Natural killer cell (primary cell): Measurements from ENCODE around the gene KLF5. TPM values are rescaled to one million over a fixed set of nuclear protein-coding genes. Genes with fewer than 3 reads are reported as not detected.

Experiments
- ATAC-seq, 3 donors: fragments of 150-1000 bp in 2 of 3; fragments of 200-7000 bp in 1 of 3; cut with Tn5 transposase; 1 replicate in 1 of 3; 2 replicates in 2 of 3; pipeline ENCODE4 v1.10.0; 2021; ENCODE audit warnings: mild to moderate bottlenecking in 2 of 3, moderate library complexity in 2 of 3
- DNase-seq, 2 donors: peaks; one replicate each; pipeline versions ENCODE4 v3.0.0 to v3.0.0-alpha.2; 2013 to 2021; ENCODE audit warnings: mixed read lengths in 1 of 2
- H3K27ac ChIP-seq: one replicate; pipeline ENCODE4 v1.5.1; 2013; ENCODE audit warnings: mild to moderate bottlenecking, low read length
- H3K27me3 ChIP-seq: one replicate; pipeline ENCODE4 v1.6.1; 2013; ENCODE audit warnings: low read length; ENCODE audit not compliant: control insufficient read depth, insufficient read depth
- H3K36me3 ChIP-seq: one replicate; pipeline ENCODE4 v1.6.1; 2013; ENCODE audit warnings: low read length; ENCODE audit not compliant: control insufficient read depth, insufficient read depth
- H3K4me1 ChIP-seq: one replicate; pipeline ENCODE4 v1.6.1; 2013; ENCODE audit warnings: low read length; ENCODE audit not compliant: control insufficient read depth, insufficient read depth
- H3K4me3 ChIP-seq: one replicate; pipeline ENCODE4 v1.5.1; 2013; ENCODE audit warnings: low read length
- H3K9me3 ChIP-seq: one replicate; pipeline ENCODE4 v1.6.1; 2013; ENCODE audit warnings: low read length; ENCODE audit not compliant: control insufficient read depth, insufficient read depth
- H3K27ac Mint-ChIP-seq, 2 donors: one replicate each; pipeline ENCODE4 v1.8.0; 2022; ENCODE audit warnings: mild to moderate bottlenecking in 2 of 2, mixed read lengths in 2 of 2, moderate library complexity in 1 of 2
- H3K27me3 Mint-ChIP-seq, 2 donors: one replicate each; pipeline ENCODE4 v1.8.0; 2022; ENCODE audit warnings: low read depth in 2 of 2, mixed read lengths in 2 of 2
- H3K36me3 Mint-ChIP-seq: one replicate; pipeline ENCODE4 v1.8.0; 2022; ENCODE audit warnings: mixed read lengths
- H3K4me1 Mint-ChIP-seq, 2 donors: one replicate each; pipeline ENCODE4 v1.8.0; 2022; ENCODE audit warnings: mixed read lengths in 2 of 2
- H3K4me3 Mint-ChIP-seq: one replicate; pipeline ENCODE4 v1.8.0; 2022; ENCODE audit warnings: mild to moderate bottlenecking, moderate library complexity, mixed read lengths
- H3K9me3 Mint-ChIP-seq, 2 donors: one replicate each; pipeline ENCODE4 v1.8.0; 2022; ENCODE audit warnings: mixed read lengths in 2 of 2
- CTCF ChIP-seq: fragments of 200-600 bp; IDR thresholded peaks from one replicate; pipeline ENCODE4 v1.8.0; 2022; ENCODE audit warnings: antibody characterized with exemption
- WGBS: methylation state at CpG from one replicate; pipeline ENCODE4 v1.1.7; 2013; ENCODE audit warnings: missing lambda C conversion rate; ENCODE audit not compliant: insufficient coverage; 5-methylcytosine and 5-hydroxymethylcytosine counted together
- intact Hi-C: fragments of 100-400 bp; cut with micrococcal nuclease; formaldehyde crosslinking; loops from one replicate; pipeline ENCODE4 v1.14.2; 2022
- total RNA-seq, 4 donors: library from RNA; stranded (reverse); fragments of 120-200 nt in 1 of 4; gene quantifications; one replicate each; pipeline versions ENCODE4 v1.2.3 to v1.2.4, GENCODE V29; 2013 to 2022

KLF5 gene
- total RNA-seq, 3 donors from 2014 or later (not counting 1 experiment from before 2014, with no cell fraction given): 1.2 to 48.5 (median 2.0) TPM

- no peak for ATAC-seq
- H3K36me3 Mint-ChIP-seq: no peaks in the 10 kb centered on the region
- H3K4me3 Mint-ChIP-seq: no peak overlapping the region
- no peak for DNase-seq
- no peak overlapping the region for H3K27ac ChIP-seq
- intact Hi-C loops: no loop called here
- no peaks in the 10 kb centered on the region for H3K4me1 Mint-ChIP-seq
- no peaks in the 10 kb centered on the region for H3K4me1 ChIP-seq
- H3K27me3 Mint-ChIP-seq: no peaks in the 10 kb centered on the region
- no peaks in the 10 kb centered on the region for H3K9me3 ChIP-seq
- no peak for TF ChIP-seq CTCF
- no peaks in the 10 kb centered on the region for H3K9me3 Mint-ChIP-seq
- no peak overlapping the region for H3K4me3 ChIP-seq
- WGBS: 100% methylated on average over 1 of the region's 1 CpG
- H3K27ac Mint-ChIP-seq: no peak overlapping the region
- peaks cover 5% of the 10 kb centered on the region for H3K36me3 ChIP-seq
- no peaks in the 10 kb centered on the region for H3K27me3 ChIP-seq
These were observed 40.5 kb upstream of the KLF5 start for GRCh38 chr13:73018336-73018735.

GRCh38 chr13:73025217-73026012, 33.4 kb upstream of the KLF5 start:
- Mint-ChIP-seq H3K36me3 (no peaks in the 10 kb centered on the region), H3K4me1 (no peaks in the 10 kb centered on the region), H3K9me3 (no peaks in the 10 kb centered on the region), H3K27ac (no peak overlapping the region), H3K27me3 (no peaks in the 10 kb centered on the region), H3K4me3 (no peak overlapping the region)
- no peak for TF ChIP-seq CTCF
- no peaks in the 10 kb centered on the region for H3K27me3 ChIP-seq
- no peaks in the 10 kb centered on the region for H3K9me3 ChIP-seq
- ATAC-seq (no peak), DNase-seq (no peak)
- no peaks in the 10 kb centered on the region for H3K36me3 ChIP-seq
- H3K4me3 ChIP-seq: no peak overlapping the region
- no peak overlapping the region for H3K27ac ChIP-seq
- WGBS: 95% methylated on average over 4 of the region's 5 CpGs
- no peaks in the 10 kb centered on the region for H3K4me1 ChIP-seq
- intact Hi-C loops: no loop called here

- no CpG with 5 or more reads among the region's 2 CpGs for WGBS
- Mint-ChIP-seq H3K9me3 (no peaks in the 10 kb centered on the region), H3K36me3 (no peaks in the 10 kb centered on the region), H3K27ac (no peak overlapping the region), H3K4me3 (no peak overlapping the region), H3K27me3 (no peaks in the 10 kb centered on the region), H3K4me1 (no peaks in the 10 kb centered on the region)
- Histone ChIP-seq H3K36me3 (no peaks in the 10 kb centered on the region), H3K27ac (no peak overlapping the region), H3K9me3 (no peaks in the 10 kb centered on the region), H3K4me1 (no peaks in the 10 kb centered on the region), H3K4me3 (no peak overlapping the region), H3K27me3 (no peaks in the 10 kb centered on the region)
- intact Hi-C loops: no loop called here
- DNase-seq: no peak
- ATAC-seq: no peak
- no peak for TF ChIP-seq CTCF
These were observed 23.9 kb upstream of the KLF5 start for GRCh38 chr13:73034901-73035300.

- H3K4me3 ChIP-seq: no peak overlapping the region
- WGBS: 86% methylated on average over 1 of the region's 2 CpGs
- H3K9me3 Mint-ChIP-seq: no peaks in the 10 kb centered on the region
- DNase-seq (no peak), ATAC-seq (no peak)
- no peaks in the 10 kb centered on the region for H3K27me3 Mint-ChIP-seq
- no peaks in the 10 kb centered on the region for H3K36me3 Mint-ChIP-seq
- no peak overlapping the region for H3K4me3 Mint-ChIP-seq
- no peak overlapping the region for H3K27ac ChIP-seq
- intact Hi-C loops: no loop called here
- no peaks in the 10 kb centered on the region for H3K36me3 ChIP-seq
- H3K27me3 ChIP-seq: no peaks in the 10 kb centered on the region
- H3K9me3 ChIP-seq: no peaks in the 10 kb centered on the region
- TF ChIP-seq CTCF: no peak
- H3K4me1 ChIP-seq: no peaks in the 10 kb centered on the region
- H3K27ac Mint-ChIP-seq: no peak overlapping the region
- no peaks in the 10 kb centered on the region for H3K4me1 Mint-ChIP-seq
These were observed 23.1 kb upstream of the KLF5 start for GRCh38 chr13:73035660-73036059.
